Measurements from ENCODE around the gene PCIF1.
"Not testable (repeated sequence)": the region's sequence is repeated elsewhere in the genome, so short reads cannot be mapped to it uniquely, and the experiment has no call there.

Gene PCIF1

GRCh38 chr20:45924391-45925261 is 9.9 kb upstream of the PCIF1 start:
- DNase-seq = peak; percentile 10

GRCh38 chr20:45925821-45926506 is 8.5 kb upstream of the PCIF1 start:
- DNase-seq = no peak

- no peak for DNase-seq
These were observed 7.8 kb upstream of the PCIF1 start for GRCh38 chr20:45926731-45927070.

GRCh38 chr20:45927071-45927878 is 7.2 kb upstream of the PCIF1 start:
- no peak for DNase-seq

GRCh38 chr20:45931680-45932079 is 2.8 kb upstream of the PCIF1 start:
- not testable (repeated sequence) for DNase-seq

GRCh38 chr20:45933266-45934045 is 1.0 kb upstream of the PCIF1 start:
- peak; percentile 89 for DNase-seq

- peak; percentile 60 for DNase-seq
These were observed 367 bp upstream of the PCIF1 start for GRCh38 chr20:45934046-45934585.

GRCh38 chr20:45935416-45936046 is 1.0 kb downstream of the PCIF1 start:
- no peak for DNase-seq

- no peak for DNase-seq
These were observed 3.3 kb downstream of the PCIF1 start for GRCh38 chr20:45937765-45938164.

- DNase-seq = no peak
These were observed 4.4 kb downstream of the PCIF1 start for GRCh38 chr20:45938727-45939438.

- no peak for DNase-seq
These were observed 5.6 kb downstream of the PCIF1 start for GRCh38 chr20:45940053-45940452.

- no peak for DNase-seq
These were observed 6.0 kb downstream of the PCIF1 start for GRCh38 chr20:45940469-45940868.

GRCh38 chr20:45943613-45944012 is 9.1 kb downstream of the PCIF1 start:
- no peak for DNase-seq

GRCh38 chr20:45944151-45944964 is 9.9 kb downstream of the PCIF1 start:
- DNase-seq = no peak

GRCh38 chr20:45944965-45945677 is 10.6 kb downstream of the PCIF1 start:
- no peak for DNase-seq

GRCh38 chr20:45945678-45946148 is 11.2 kb downstream of the PCIF1 start:
- no peak for DNase-seq

GRCh38 chr20:45946149-45946970 is 11.9 kb downstream of the PCIF1 start:
- no peak for DNase-seq

GRCh38 chr20:45947110-45947866 is 12.8 kb downstream of the PCIF1 start:
- no peak for DNase-seq

All from NCI-H1105 treated with DMSO at 0.1 percent for 48 hours (cell line).